Effector CD8-positive, alpha-beta T cell (primary cell): ENCODE measurements around the gene TRIM7.
"Not testable (repeated sequence)": the region's sequence is repeated elsewhere in the genome, so short reads cannot be mapped to it uniquely, and the experiment has no call there.

Experiments
- DNase-seq: peaks from one replicate; lab custom pipeline; 2025; lab: John Stamatoyannopoulos, UW

TRIM7 gene

GRCh38 chr5:181233088-181233800 lies 28.2 kb upstream of the TRIM7 start:
- DNase-seq, result no peak

- no peak for DNase-seq
These were observed 27.6 kb upstream of the TRIM7 start for GRCh38 chr5:181232593-181232992.

- DNase-seq, result no peak
These were observed 26.4 kb upstream of the TRIM7 start for GRCh38 chr5:181231432-181231831.

- DNase-seq, result no peak
These were observed 25.6 kb upstream of the TRIM7 start for GRCh38 chr5:181230551-181230950.

- no peak for DNase-seq
These were observed 25.0 kb upstream of the TRIM7 start for GRCh38 chr5:181229996-181230395.

- no peak for DNase-seq
These were observed 19.6 kb upstream of the TRIM7 start for GRCh38 chr5:181224390-181225229.

GRCh38 chr5:181223729-181224389 lies 18.9 kb upstream of the TRIM7 start:
- no peak for DNase-seq

GRCh38 chr5:181223058-181223728 lies 18.2 kb upstream of the TRIM7 start, which contains the start of gene TRIM41:
TRIM41 (plus strand) TSS chr5:181223281; CDS start chr5:181224000, 719 bp downstream.
- DNase-seq, result no peak

GRCh38 chr5:181222630-181223057 lies 17.6 kb upstream of the TRIM7 start:
- DNase-seq, result no peak

GRCh38 chr5:181221792-181222629 lies 17.0 kb upstream of the TRIM7 start:
- DNase-seq, result no peak

- DNase-seq, result no peak
These were observed 16.3 kb upstream of the TRIM7 start for GRCh38 chr5:181221105-181221791.

- no peak for DNase-seq
These were observed 15.2 kb upstream of the TRIM7 start for GRCh38 chr5:181220178-181220515.

GRCh38 chr5:181219262-181220177 lies 14.5 kb upstream of the TRIM7 start:
- DNase-seq, result no peak

- no peak for DNase-seq
These were observed 13.8 kb upstream of the TRIM7 start for GRCh38 chr5:181218795-181219124.

GRCh38 chr5:181217803-181218062 lies 12.7 kb upstream of the TRIM7 start:
- DNase-seq, result no peak

GRCh38 chr5:181217111-181217802 lies 12.3 kb upstream of the TRIM7 start:
- DNase-seq, result no peak

GRCh38 chr5:181215997-181216989 lies 11.3 kb upstream of the TRIM7 start:
- DNase-seq, result no peak

GRCh38 chr5:181214249-181214648 lies 9.3 kb upstream of the TRIM7 start:
- not testable (repeated sequence) for DNase-seq
